GM23338 (cell line): ENCODE results near the gene CEP295NL.

ENCODE experiments used
- EZH2 ChIP-seq: fragments of 200-600 bp; sonication (generic); IDR thresholded peaks from one replicate; pipeline ENCODE4 v1.8.0; 2017; ENCODE audit warnings: antibody characterized with exemption, mild to moderate bottlenecking, low read depth; ENCODE audit not compliant: unreplicated experiment
- EZH2phosphoT487 ChIP-seq: fragments of 200-600 bp; sonication (generic); IDR thresholded peaks from one replicate; pipeline ENCODE4 v1.8.1; 2018; ENCODE audit warnings: antibody characterized with exemption; ENCODE audit not compliant: unreplicated experiment
- NANOG ChIP-seq: IDR thresholded peaks from 2 replicates; pipeline ENCODE4 v1.6.1; 2016; ENCODE audit warnings: antibody characterized with exemption, borderline replicate concordance
- POLR2AphosphoS5 ChIP-seq: IDR thresholded peaks from 2 replicates; pipeline ENCODE4 v1.6.1; 2016; ENCODE audit warnings: antibody characterized with exemption, low read depth
- STAT1 ChIP-seq: IDR thresholded peaks from one replicate; pipeline ENCODE4 v1.6.1; 2016; ENCODE audit warnings: antibody characterized with exemption; ENCODE audit not compliant: unreplicated experiment
- ZNF114 ChIP-seq: fragments of 250-450 bp; sonication (Bioruptor Pico); IDR thresholded peaks from 2 replicates; pipeline ENCODE4 v1.5.0; 2020; ENCODE audit warnings: mild to moderate bottlenecking, moderate library complexity
- TF ChIP-seq, protein P1 (sequence below), 2 experiments: fragments of 200-600 bp in 1 of 2; sonication (generic) in 1 of 2; conservative IDR thresholded peaks; 2 replicates each; pipeline versions ENCODE4 v1.5.1 to v1.6.1; 2016 to 2017; ENCODE audit warnings: antibody characterized with exemption in 2 of 2, low read depth in 2 of 2, mild to moderate bottlenecking in 2 of 2, moderate library complexity in 1 of 2
- TF ChIP-seq, protein P2 (sequence below): IDR thresholded peaks from 2 replicates; pipeline ENCODE4 v1.6.1; 2016; ENCODE audit warnings: antibody characterized with exemption

DNA sequence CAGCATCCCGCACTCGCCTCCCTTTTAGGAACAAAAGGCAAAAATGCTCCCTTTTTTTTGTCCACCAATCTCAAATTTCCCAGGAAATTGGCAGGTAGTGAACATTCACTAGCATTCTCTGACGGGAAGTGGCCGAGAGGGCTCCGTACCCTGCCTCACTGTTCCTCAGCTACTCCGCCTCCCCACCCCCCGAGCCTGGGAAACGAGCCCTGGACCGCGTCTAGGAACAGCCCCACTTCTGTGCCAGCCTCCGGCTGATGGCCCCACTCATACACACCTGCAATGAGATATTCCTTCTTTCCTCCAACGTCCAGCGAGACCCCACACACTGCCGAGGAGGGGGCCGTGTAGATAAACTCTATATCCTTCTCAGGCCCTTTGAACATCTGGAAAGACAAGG, 32.4 kb downstream of the CEP295NL start:
- TF ChIP-seq, protein P1, sequence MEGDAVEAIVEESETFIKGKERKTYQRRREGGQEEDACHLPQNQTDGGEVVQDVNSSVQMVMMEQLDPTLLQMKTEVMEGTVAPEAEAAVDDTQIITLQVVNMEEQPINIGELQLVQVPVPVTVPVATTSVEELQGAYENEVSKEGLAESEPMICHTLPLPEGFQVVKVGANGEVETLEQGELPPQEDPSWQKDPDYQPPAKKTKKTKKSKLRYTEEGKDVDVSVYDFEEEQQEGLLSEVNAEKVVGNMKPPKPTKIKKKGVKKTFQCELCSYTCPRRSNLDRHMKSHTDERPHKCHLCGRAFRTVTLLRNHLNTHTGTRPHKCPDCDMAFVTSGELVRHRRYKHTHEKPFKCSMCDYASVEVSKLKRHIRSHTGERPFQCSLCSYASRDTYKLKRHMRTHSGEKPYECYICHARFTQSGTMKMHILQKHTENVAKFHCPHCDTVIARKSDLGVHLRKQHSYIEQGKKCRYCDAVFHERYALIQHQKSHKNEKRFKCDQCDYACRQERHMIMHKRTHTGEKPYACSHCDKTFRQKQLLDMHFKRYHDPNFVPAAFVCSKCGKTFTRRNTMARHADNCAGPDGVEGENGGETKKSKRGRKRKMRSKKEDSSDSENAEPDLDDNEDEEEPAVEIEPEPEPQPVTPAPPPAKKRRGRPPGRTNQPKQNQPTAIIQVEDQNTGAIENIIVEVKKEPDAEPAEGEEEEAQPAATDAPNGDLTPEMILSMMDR (conservative IDR thresholded peaks at IDR 0.05; ENCODE audit: low read depth in 2 of 2), result no peak
- no peak for TF ChIP-seq EZH2phosphoT487
- no peak for TF ChIP-seq EZH2
- no peak for TF ChIP-seq POLR2AphosphoS5
- TF ChIP-seq ZNF114 (CRISPR knock-in tag), result no peak
- TF ChIP-seq, protein P2, sequence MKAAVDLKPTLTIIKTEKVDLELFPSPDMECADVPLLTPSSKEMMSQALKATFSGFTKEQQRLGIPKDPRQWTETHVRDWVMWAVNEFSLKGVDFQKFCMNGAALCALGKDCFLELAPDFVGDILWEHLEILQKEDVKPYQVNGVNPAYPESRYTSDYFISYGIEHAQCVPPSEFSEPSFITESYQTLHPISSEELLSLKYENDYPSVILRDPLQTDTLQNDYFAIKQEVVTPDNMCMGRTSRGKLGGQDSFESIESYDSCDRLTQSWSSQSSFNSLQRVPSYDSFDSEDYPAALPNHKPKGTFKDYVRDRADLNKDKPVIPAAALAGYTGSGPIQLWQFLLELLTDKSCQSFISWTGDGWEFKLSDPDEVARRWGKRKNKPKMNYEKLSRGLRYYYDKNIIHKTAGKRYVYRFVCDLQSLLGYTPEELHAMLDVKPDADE, result no peak
- TF ChIP-seq STAT1, result no peak
- no peak for TF ChIP-seq NANOG
